Peyer's patch (tissue), 4 donors: ENCODE results near the gene GPRIN3.

Experiments
- CTCF ChIP-seq, 6 experiments: fragments of 450-650 bp in 4 of 6; fragments of 200-600 bp in 2 of 6; sonication (generic) in 1 of 6; IDR thresholded peaks; one replicate each; pipeline ENCODE4 v1.5.1; 2017 to 2019; ENCODE audit warnings: antibody characterized with exemption in 6 of 6, mild to moderate bottlenecking in 3 of 6, moderate library complexity in 1 of 6
- POLR2A ChIP-seq, 2 donors: fragments of 450-650 bp; IDR thresholded peaks; one replicate each; pipeline ENCODE4 v1.5.1; 2017; ENCODE audit warnings: antibody characterized with exemption in 2 of 2, mild to moderate bottlenecking in 2 of 2, moderate library complexity in 2 of 2

GRCh38 chr4:89242216-89242615 is 65.4 kb downstream of the GPRIN3 start:
- TF ChIP-seq CTCF (IDR thresholded peaks at IDR 0.05): no peak
- no peak for TF ChIP-seq POLR2A (IDR thresholded peaks at IDR 0.05)
